ENCODE measurements around the gene CSRP1.
"Not testable (repeated sequence)": the region's sequence is repeated elsewhere in the genome, so short reads cannot be mapped to it uniquely, and the experiment has no call there.

Gene CSRP1

DNA sequence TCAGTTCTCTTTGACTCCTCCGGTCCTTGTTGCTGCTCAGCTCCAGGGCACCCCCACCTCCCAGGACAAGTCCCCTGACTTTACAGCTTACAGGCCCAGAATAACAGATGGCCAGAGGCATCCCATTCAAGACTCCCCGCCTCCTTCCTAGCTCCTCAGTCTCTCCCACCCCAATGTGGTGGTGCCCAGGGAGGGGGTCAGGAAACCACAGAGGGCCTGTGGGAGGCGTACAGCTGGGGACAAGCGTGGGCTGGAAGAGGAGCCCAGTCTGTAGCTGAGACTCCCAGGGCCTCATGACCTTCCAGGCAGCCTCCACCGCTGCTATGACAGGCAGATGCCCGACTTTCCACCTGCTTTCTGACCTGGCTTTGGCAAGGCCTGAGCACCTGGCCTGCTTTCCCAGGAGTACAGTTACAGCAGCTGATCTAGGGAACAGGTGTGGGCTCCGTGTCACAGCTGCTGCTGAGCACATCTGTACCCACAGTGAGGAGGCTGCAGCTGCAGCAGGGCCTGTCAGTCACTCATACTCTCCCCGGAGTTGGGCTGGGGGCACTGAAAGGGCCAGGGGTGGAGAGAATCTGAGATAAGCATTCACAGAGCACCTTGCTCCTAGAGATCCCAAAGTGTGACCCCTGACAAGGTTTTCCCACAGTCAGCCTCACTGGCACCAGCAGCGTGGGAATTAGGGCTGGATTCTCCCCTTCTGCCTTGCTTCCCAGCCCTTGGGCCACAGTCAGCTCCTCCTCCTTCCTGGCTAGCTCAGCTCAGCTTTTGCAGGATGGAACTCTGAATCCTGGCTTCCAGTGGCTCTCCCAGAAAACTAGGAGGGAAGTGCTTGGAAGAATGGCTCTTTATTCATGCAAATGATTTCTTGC, 24.9 kb upstream of the CSRP1 start:
- Mint-ChIP-seq H3K27ac (no peak overlapping the region), H3K9me3 (no peaks in the 10 kb centered on the region), H3K4me3 (no peak overlapping the region), H3K4me1 (peaks cover 6% of the 10 kb centered on the region), H3K36me3 (peaks cover 21% of the 10 kb centered on the region), H3K27me3 (peaks cover 3% of the 10 kb centered on the region)
- DNase-seq (ENCODE audit: low spot score in 2 of 2) (no peak), ATAC-seq (ENCODE audit: low read depth) (no peak)

GRCh38 chr1:201530741-201531531, 24.0 kb upstream of the CSRP1 start:
- Mint-ChIP-seq H3K27ac (no peak overlapping the region), H3K27me3 (no peaks in the 10 kb centered on the region), H3K4me3 (no peak overlapping the region), H3K4me1 (peaks cover 2% of the 10 kb centered on the region), H3K36me3 (peaks cover 20% of the 10 kb centered on the region), H3K9me3 (no peaks in the 10 kb centered on the region)
- DNase-seq (ENCODE audit: low spot score in 2 of 2) (no peak), ATAC-seq (ENCODE audit: low read depth) (no peak)

- H3K27me3 Mint-ChIP-seq: no peaks in the 10 kb centered on the region
- H3K4me1 Mint-ChIP-seq: no peaks in the 10 kb centered on the region
- ATAC-seq (ENCODE audit: low read depth) (no peak), DNase-seq (ENCODE audit: low spot score in 2 of 2) (no peak)
- H3K27ac Mint-ChIP-seq: no peak overlapping the region
- no peak overlapping the region for H3K4me3 Mint-ChIP-seq
- H3K9me3 Mint-ChIP-seq: peaks cover 3% of the 10 kb centered on the region
- H3K36me3 Mint-ChIP-seq: peaks cover 24% of the 10 kb centered on the region
Observed at GRCh38 chr1:201528631-201529252, 21.8 kb upstream of the CSRP1 start.

DNA sequence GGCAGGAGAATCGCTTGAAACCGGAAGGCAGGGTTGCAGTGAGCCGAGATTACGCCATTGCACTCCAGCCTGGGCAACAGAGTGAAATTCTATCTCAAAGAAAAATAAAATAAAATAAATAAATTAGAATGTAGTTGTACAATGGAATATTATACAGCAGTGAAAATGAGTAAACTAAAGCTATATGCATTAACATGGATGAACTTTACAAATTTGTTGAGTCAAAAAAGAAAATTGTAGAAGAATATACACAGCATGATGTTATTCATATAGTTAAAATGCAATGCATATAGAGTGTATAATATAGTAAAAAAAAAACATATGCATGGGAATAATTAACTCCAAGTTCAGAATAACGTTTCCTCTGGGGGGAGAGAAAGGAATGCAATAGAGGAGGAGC, 21.0 kb upstream of the CSRP1 start:
- no peak for ATAC-seq (ENCODE audit: low read depth)
- Mint-ChIP-seq H3K36me3 (peaks cover 25% of the 10 kb centered on the region), H3K27ac (no peak overlapping the region), H3K27me3 (no peaks in the 10 kb centered on the region), H3K9me3 (peaks cover 3% of the 10 kb centered on the region), H3K4me3 (no peak overlapping the region), H3K4me1 (no peaks in the 10 kb centered on the region)
- DNase-seq (ENCODE audit: low spot score in 2 of 2): no peak

- peak overlapping the region; percentile 6 for H3K4me3 Mint-ChIP-seq
- H3K36me3 Mint-ChIP-seq: peaks cover 20% of the 10 kb centered on the region
- DNase-seq (ENCODE audit: low spot score in 2 of 2) (no peak), ATAC-seq (ENCODE audit: low read depth) (no peak)
- peaks cover 3% of the 10 kb centered on the region for H3K9me3 Mint-ChIP-seq
- no peak overlapping the region for H3K27ac Mint-ChIP-seq
- H3K27me3 Mint-ChIP-seq: no peaks in the 10 kb centered on the region
- H3K4me1 Mint-ChIP-seq: no peaks in the 10 kb centered on the region
Observed at GRCh38 chr1:201525193-201525778, 18.4 kb upstream of the CSRP1 start.

GRCh38 chr1:201520046-201520575, 13.2 kb upstream of the CSRP1 start:
- not testable (repeated sequence) for H3K4me1 Mint-ChIP-seq; ATAC-seq (ENCODE audit: low read depth); H3K27me3 Mint-ChIP-seq; DNase-seq (ENCODE audit: low spot score in 2 of 2); H3K4me3 Mint-ChIP-seq; H3K27ac Mint-ChIP-seq; H3K9me3 Mint-ChIP-seq
- peaks cover 23% of the 10 kb centered on the region for H3K36me3 Mint-ChIP-seq

- no peak overlapping the region for H3K4me3 Mint-ChIP-seq
- no peak overlapping the region for H3K27ac Mint-ChIP-seq
- no peaks in the 10 kb centered on the region for H3K9me3 Mint-ChIP-seq
- no peaks in the 10 kb centered on the region for H3K27me3 Mint-ChIP-seq
- ATAC-seq (ENCODE audit: low read depth) (no peak), DNase-seq (ENCODE audit: low spot score in 2 of 2) (no peak)
- H3K36me3 Mint-ChIP-seq: peaks cover 25% of the 10 kb centered on the region
- H3K4me1 Mint-ChIP-seq: peaks cover 3% of the 10 kb centered on the region
Observed at GRCh38 chr1:201518071-201518470, 11.1 kb upstream of the CSRP1 start.

- no peak for DNase-seq (ENCODE audit: low spot score in 2 of 2)
- Mint-ChIP-seq H3K4me1 (peaks cover 3% of the 10 kb centered on the region), H3K9me3 (no peaks in the 10 kb centered on the region), H3K4me3 (no peak overlapping the region), H3K27ac (no peak overlapping the region), H3K36me3 (peaks cover 25% of the 10 kb centered on the region), H3K27me3 (no peaks in the 10 kb centered on the region)
- no peak for ATAC-seq (ENCODE audit: low read depth)
Observed at GRCh38 chr1:201517631-201518030, 10.7 kb upstream of the CSRP1 start.

DNA sequence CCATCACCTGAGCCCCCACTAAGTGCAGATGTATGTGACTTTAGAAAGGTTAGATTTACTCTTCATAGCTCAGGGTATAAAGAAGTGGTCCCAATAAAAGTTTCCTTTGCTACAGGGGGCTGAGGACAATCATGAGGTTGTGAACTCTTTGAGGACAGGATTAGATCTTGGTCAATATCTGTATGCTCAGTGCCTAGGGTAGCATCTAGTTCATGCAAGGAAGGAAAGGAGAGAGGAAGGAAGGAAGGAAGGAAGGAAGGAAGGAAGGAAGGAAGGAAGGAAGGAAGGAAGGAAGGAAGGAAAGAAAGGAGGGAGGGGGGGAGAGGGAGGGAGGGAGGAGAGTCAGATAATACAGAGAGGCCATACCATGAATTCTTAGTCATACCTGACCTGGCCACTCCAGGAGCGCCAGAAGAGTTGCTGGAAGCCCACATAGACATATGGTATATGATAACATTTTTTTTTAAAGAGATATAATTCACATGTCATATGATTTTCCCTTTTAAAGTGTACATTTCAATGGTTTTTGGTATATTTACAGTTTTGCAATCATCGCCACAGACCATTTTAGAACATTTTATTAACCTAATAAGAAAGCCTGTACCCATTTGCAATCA, 9.7 kb upstream of the CSRP1 start:
- Mint-ChIP-seq H3K27me3 (no peaks in the 10 kb centered on the region), H3K36me3 (peaks cover 19% of the 10 kb centered on the region), H3K4me3 (no peak overlapping the region), H3K9me3 (no peaks in the 10 kb centered on the region), H3K4me1 (peaks cover 5% of the 10 kb centered on the region), H3K27ac (no peak overlapping the region)
- ATAC-seq (ENCODE audit: low read depth): no peak
- no peak for DNase-seq (ENCODE audit: low spot score in 2 of 2)

GRCh38 chr1:201515895-201516294, 9.0 kb upstream of the CSRP1 start:
- no peaks in the 10 kb centered on the region for H3K9me3 Mint-ChIP-seq
- H3K27me3 Mint-ChIP-seq: no peaks in the 10 kb centered on the region
- ATAC-seq (ENCODE audit: low read depth): no peak
- H3K4me1 Mint-ChIP-seq: peaks cover 5% of the 10 kb centered on the region
- no peak for DNase-seq (ENCODE audit: low spot score in 2 of 2)
- H3K36me3 Mint-ChIP-seq: peaks cover 16% of the 10 kb centered on the region
- no peak overlapping the region for H3K4me3 Mint-ChIP-seq
- H3K27ac Mint-ChIP-seq: no peak overlapping the region

- ATAC-seq (ENCODE audit: low read depth) (no peak), DNase-seq (ENCODE audit: low spot score in 2 of 2) (no peak)
- Mint-ChIP-seq H3K36me3 (peaks cover 16% of the 10 kb centered on the region), H3K27me3 (no peaks in the 10 kb centered on the region), H3K27ac (no peak overlapping the region), H3K4me3 (no peak overlapping the region), H3K9me3 (no peaks in the 10 kb centered on the region), H3K4me1 (peaks cover 5% of the 10 kb centered on the region)
Observed at GRCh38 chr1:201515062-201515750, 8.3 kb upstream of the CSRP1 start.

DNA sequence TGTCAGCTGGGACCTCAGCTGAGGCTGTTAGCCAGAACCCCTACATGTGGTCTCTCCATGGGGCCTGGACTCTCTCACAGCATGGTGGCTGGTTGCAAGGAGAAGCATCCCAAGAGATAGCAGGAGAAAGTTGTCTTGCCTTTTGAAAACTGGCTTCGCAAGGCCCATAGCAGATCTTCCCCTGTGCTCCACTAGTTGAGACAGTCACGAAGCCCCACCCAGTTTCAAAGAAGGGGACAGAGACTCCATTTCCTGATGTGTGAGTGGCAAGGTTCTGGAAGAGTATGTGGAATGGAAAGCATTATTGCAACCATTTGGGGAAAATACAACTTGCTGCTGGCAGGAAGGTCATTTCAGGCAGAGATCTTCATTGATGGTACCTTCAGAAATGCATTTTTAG, 7.5 kb upstream of the CSRP1 start:
- Mint-ChIP-seq H3K4me1 (peaks cover 11% of the 10 kb centered on the region), H3K4me3 (no peak overlapping the region), H3K9me3 (no peaks in the 10 kb centered on the region), H3K27ac (no peak overlapping the region), H3K36me3 (peaks cover 16% of the 10 kb centered on the region), H3K27me3 (no peaks in the 10 kb centered on the region)
- ATAC-seq (ENCODE audit: low read depth): no peak
- DNase-seq (ENCODE audit: low spot score in 2 of 2): no peak

All from memory B cell (primary cell).